HG02885 (cell line): ENCODE measurements around the gene PLA2G6.
"Not testable (repeated sequence)": the region's sequence is repeated elsewhere in the genome, so short reads cannot be mapped to it uniquely, and the experiment has no call there.

ENCODE experiments used
- ATAC-seq: cut with Tn5 transposase; IDR thresholded peaks from one replicate; pipeline ENCODE4 v1.9.1; 2021; ENCODE audit warnings: mild to moderate bottlenecking; ENCODE audit not compliant: unreplicated experiment, poor library complexity

The PLA2G6 gene

DNA sequence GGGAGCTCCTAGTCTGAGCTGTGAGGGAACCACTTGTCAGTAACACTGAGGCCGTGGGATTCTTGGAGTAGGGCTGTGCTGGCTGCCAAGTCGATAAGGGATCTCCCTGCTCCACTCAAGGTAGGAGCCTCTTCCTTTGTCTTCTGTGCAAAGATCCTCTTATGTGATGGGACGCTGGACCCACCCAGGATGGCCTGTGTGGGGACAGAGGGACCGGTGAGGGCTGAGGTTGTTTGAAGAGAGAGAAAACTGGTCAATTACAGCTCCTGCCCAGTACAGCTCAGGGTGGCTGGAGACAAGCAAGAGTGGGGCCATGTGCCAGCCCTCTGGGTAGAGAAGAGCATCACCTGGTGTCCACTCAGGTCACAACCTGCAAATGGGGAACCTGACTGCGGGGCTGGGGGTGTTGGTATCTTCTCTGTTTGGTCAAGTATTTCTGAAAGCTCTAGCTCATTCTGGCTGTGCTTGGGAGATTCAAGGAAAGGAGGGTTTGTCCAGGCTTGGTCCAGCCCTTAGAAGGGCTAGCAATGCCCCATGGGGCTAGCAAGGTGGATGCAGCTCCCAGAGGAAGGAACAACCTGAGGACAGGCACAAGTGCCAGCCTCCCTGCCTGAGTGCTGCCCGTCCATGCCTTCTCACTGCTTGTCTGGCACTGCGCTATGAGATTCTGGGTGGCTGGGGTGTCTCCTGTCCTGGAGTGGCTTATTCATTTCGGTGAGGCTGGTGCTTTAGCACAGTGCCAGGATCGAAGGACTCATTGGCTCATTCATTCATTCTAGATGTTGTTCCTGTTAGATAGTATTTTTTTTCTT lies 43.5 kb downstream of the PLA2G6 start:
- no peak for ATAC-seq

DNA sequence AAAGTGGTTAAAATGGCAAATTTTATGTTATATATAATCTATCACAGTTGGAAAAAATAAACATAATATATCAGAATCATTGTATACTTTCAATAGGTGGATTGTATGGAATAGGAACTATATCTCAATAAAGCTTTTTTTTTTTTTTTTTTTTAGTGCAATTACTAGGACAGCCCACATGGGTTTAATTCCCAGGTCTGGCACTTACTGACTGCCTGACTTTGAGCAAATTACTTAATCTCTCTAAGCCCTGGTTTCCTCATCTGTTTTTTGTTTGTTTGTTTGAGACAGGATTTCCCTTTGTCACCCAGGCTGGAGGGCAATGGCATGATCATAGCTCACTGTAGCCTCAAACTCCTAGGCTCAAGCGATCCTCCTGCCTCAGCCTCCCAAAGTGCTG lies 45.0 kb downstream of the PLA2G6 start:
- ATAC-seq = no peak

DNA sequence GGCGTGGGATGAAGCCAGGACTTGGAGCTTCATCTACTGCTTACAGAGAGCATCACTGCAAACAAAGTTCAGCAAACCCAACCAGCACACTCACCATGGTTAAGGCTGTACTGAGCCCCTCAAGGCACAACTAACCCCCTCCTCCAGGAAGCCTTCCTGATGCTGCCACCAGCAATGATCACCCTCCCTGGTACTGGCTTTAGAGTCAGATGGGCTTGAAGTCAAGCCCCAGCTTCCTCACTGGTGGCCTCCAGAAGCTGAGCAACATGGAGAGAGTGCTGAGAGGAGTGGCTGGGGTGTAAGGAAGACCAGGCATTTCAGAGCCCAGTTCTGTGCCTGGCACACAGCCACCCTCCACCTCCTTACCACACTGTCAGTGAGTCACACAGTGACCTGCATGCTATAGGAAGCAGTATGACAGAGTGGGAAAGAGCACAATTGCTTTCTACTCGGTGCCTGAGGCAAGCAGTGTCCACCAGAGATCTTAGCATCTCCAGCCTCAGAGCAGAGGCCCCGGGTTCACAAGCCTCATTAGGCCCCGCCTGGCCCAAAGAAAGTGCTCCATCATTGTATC lies 46.4 kb downstream of the PLA2G6 start:
- no peak for ATAC-seq

- no peak for ATAC-seq
Measured at GRCh38 chr22:38133331-38133730, 48.3 kb downstream of the PLA2G6 start.

DNA sequence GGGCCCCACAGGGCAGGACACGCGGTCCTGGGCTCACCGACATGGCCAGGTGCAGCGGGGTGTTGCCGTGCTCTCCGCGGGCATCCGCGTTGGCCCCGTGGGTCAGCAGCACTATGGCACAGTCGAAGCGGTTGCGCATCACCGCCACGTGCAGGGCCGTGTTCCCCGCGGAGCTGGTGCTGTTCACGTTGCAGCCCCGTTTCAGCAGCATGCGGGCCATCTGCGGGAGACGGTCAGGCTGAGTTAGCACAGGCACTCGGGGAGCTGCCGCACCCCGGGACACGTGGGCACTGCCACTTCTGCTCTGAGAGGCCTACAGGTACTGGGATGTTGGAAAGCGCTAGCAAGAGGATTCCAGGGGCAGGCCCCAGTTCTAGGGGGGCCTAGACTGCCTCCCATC lies 48.8 kb downstream of the PLA2G6 start:
- no peak for ATAC-seq

- ATAC-seq = no peak
Measured at GRCh38 chr22:38132136-38132535, 49.5 kb downstream of the PLA2G6 start.

- ATAC-seq = no peak
Measured at GRCh38 chr22:38131399-38131798, 50.2 kb downstream of the PLA2G6 start.

GRCh38 chr22:38129856-38130255 lies 51.8 kb downstream of the PLA2G6 start:
- ATAC-seq = no peak

DNA sequence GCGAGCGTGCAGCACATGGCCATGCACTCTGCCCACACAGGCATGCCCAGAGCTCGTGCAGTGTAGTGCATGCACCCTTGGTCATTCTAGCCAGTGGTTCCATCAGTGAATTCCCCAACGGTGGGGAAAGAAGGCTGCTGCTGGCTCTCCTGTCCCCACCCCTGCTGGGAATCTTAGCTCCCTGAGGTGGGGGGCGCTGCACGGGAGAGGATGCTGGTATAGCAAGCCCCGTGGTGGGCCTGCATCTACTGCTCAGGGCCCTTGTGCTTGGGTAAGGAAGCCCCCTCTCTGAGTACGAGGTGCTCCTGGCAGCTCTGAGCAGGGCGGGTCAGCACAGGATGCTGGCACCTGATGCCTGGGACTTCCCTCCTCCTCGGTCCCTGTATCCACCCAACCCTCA lies 52.6 kb downstream of the PLA2G6 start:
- no peak for ATAC-seq

DNA sequence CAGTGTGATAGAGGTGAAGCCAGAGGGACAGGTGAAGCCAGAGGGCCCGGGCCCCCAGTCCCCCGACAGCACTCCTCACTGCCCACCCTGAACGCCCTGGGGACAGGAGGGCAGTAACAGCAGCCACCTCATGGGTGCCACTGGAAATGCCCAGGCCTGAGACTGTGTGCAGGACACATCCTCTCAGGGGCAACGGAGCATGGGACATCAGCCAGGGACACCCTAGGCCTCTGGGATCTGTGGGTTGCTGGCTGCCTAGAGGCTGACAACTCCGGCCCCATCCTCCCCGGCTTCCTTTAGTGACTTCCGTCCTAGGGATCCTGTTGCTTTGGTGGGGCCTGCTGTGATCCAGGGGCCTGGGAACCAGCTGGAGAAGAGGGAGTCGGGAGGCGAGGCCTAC lies 53.8 kb downstream of the PLA2G6 start:
- ATAC-seq = no peak

- ATAC-seq = no peak
Measured at GRCh38 chr22:38126928-38127668, 54.5 kb downstream of the PLA2G6 start.

DNA sequence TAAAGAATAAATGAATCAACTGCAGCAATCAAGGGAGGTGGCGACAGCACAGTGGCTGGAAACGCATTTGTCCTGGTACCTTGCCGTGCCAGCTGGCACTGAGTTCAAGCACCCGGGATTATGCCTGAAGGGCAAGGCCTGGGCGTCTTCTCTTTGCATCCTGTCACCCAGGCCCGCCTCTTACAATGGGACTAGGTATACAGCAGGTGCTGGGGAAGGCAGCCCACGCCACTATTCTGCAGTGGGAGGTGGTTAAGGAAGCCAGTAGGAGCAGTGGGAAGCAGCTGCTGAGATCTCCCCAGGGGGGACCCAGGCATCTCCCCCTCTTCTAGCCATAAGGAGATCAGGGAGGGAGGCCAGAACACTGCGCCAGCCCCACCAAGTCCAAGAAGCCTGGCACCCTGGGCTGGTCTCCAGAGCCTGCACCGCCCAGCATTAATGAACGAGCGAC lies 55.9 kb downstream of the PLA2G6 start:
- no peak for ATAC-seq

DNA sequence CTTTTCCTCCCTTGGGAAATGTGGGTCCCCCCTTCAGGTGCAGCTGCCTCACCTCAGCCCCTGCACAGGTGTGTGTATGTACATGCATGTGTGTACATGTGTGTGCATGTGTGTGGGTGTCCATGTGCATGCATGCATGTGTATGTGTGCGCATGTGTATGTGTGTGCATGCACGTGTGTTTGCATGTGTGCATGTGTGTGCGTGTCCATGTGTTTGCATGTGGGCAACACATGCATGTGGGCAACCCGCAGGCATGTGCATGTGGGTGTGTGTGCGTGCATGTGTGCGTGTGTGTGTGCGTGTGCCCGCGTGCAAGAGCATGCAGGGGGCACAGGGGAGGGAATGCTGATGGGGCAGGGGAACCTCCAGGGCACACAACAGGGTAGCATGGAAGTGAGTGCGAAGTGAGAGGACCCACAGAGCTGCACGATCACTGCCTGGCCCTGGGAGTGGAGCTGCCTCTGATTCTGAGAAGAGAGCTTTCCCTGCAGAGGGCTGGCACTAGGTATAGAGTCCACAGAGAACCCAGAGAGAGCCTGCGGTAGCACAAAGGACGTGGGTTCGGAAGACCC lies 56.5 kb downstream of the PLA2G6 start:
- ATAC-seq = no peak

GRCh38 chr22:38124236-38124974 lies 57.2 kb downstream of the PLA2G6 start:
- ATAC-seq = no peak

DNA sequence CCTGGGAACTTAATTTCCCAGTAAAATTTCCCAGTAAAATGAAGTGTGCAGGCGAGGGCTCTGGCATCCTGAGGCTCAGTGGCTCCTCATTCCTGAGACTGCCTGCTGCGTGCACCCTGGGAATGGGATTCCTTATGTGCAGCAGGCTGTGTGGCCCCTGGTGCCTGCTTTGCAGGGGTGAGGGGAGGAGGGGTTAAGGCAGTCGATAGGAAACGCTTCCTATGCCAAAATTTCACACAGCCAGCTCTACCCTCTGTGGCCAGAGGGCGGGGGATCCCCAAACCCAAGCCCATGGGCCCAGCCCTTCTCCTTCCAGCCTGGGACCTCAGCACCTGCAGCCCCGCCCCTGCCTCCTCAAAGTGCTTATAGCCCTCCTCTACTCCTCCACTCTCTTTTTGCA lies 59.0 kb downstream of the PLA2G6 start:
- no peak for ATAC-seq

- no peak for ATAC-seq
Measured at GRCh38 chr22:38120359-38121110, 61.1 kb downstream of the PLA2G6 start.

GRCh38 chr22:38118747-38119146 lies 62.9 kb downstream of the PLA2G6 start:
- not testable (repeated sequence) for ATAC-seq

DNA sequence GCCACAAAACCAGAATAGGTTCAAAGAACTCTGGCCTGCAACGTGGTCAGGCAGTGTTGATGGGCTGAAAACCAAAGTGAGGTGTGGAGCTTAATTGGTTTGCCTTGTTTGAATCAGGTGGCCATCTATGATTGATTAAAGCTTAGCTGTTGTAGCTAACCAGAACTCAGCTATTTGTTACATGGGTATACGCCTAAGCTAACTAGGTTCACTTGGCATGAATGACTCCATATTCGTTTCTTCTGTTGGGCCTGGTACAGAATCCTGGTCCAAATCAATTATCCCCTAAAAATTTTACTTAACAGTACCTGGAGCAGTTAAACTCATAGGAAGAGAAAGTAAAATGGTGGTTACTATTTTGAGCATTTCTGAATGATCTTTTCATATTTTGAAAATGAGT lies 63.4 kb downstream of the PLA2G6 start:
- ATAC-seq = no peak

DNA sequence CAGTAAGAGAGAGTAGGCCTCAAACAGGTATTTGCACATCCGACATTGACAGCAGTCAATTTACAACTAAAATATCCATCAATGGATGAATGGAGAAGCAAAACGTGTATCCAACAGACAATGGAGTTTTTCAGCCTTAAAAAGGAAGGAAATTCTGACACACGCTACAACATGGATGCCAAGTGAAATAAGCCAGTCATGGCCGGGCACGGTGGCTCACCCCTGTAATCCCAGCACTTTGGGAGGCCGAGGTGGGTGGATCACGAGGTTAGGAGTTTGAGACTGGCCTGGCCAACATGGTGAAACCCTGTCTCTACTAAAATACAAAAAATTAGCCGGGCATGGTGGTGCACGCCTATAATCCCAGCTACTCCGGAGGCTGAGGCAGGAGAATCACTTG lies 64.1 kb downstream of the PLA2G6 start:
- not testable (repeated sequence) for ATAC-seq
